HepG2 (cell line): Measurements from ENCODE around the gene HMMR. TPM values are rescaled to one million over a fixed set of nuclear protein-coding genes. Genes with fewer than 3 reads are reported as not detected.

ENCODE experiments used
- CENPT ChIP-seq: sonication (generic); formaldehyde crosslinking; IDR thresholded peaks from 2 replicates; pipeline ENCODE4 v1.8.0; 2022; ENCODE audit warnings: low read depth, mild to moderate bottlenecking, moderate library complexity, missing genetic modification reagents
- MEIS2 ChIP-seq: sonication (generic); formaldehyde crosslinking; IDR thresholded peaks from 2 replicates; pipeline ENCODE4 v1.9.0; 2021; ENCODE audit warnings: mild to moderate bottlenecking, missing genetic modification reagents
- MIER3 ChIP-seq: IDR thresholded peaks from 2 replicates; pipeline ENCODE4 v1.6.1; 2016; ENCODE audit warnings: missing compliant biosample characterization, borderline replicate concordance
- TRIM24 ChIP-seq: sonication (generic); formaldehyde crosslinking; IDR thresholded peaks from 2 replicates; pipeline ENCODE4 v1.8.0; 2022; ENCODE audit warnings: mild to moderate bottlenecking, missing genetic modification reagents
- ZNF136 ChIP-seq: sonication (generic); formaldehyde crosslinking; IDR thresholded peaks from 2 replicates; pipeline ENCODE4 v1.8.1; 2022; ENCODE audit warnings: low read depth, mild to moderate bottlenecking, moderate library complexity, missing genetic modification reagents
- ZNF264 ChIP-seq: sonication (generic); formaldehyde crosslinking; IDR thresholded peaks from 2 replicates; pipeline ENCODE4 v1.4.0; 2020; ENCODE audit warnings: missing genetic modification reagents
- ZNF30 ChIP-seq: sonication (generic); formaldehyde crosslinking; IDR thresholded peaks from 2 replicates; pipeline ENCODE4 v1.5.0; 2020; ENCODE audit warnings: mild to moderate bottlenecking, missing genetic modification reagents
- ZNF484 ChIP-seq: sonication (generic); formaldehyde crosslinking; IDR thresholded peaks from 2 replicates; pipeline ENCODE4 v1.5.1; 2020; ENCODE audit warnings: mild to moderate bottlenecking, low read depth, missing genetic modification reagents, borderline replicate concordance
- ZNF75D ChIP-seq: sonication (generic); formaldehyde crosslinking; IDR thresholded peaks from 2 replicates; pipeline ENCODE4 v1.8.1; 2023; ENCODE audit warnings: missing genetic modification reagents, mild to moderate bottlenecking, borderline replicate concordance
- ZNF850 ChIP-seq: sonication (generic); formaldehyde crosslinking; conservative IDR thresholded peaks from 2 replicates; pipeline ENCODE4 v1.9.0; 2021; ENCODE audit warnings: mild to moderate bottlenecking, missing genetic modification reagents
- polyA plus RNA-seq, 8 experiments: library from polyadenylated mRNA; depleted of rRNA in 3 of 8; stranded (reverse) in 7 of 8; unstranded in 1 of 8; fragments of >200 nt; fragmentation: Illumina TruSeq in 4 of 8; extraction: Trizol in 4 of 8; gene quantifications; 2 replicates each; pipeline versions ENCODE4 v1.2.1 to v1.2.3, GENCODE V29; 2011 to 2016; ENCODE audit warnings: low read depth in 4 of 8, missing spikeins in 1 of 8, mixed read lengths in 1 of 8; ENCODE audit not compliant: insufficient read depth in 1 of 8
- total RNA-seq, 5 experiments: library from RNA; depleted of rRNA; stranded (reverse); fragments of >200 nt; fragmentation: Illumina TruSeq; extraction: Trizol; gene quantifications; 2 replicates each; pipeline ENCODE4 v1.2.3, GENCODE V29; 2016; ENCODE audit warnings: low read depth in 1 of 5
- TF ChIP-seq, protein P1 (sequence below): sonication (generic); formaldehyde crosslinking; IDR thresholded peaks from 2 replicates; pipeline ENCODE4 v1.4.0; 2020; ENCODE audit warnings: missing genetic modification reagents
- TF ChIP-seq, protein P2 (sequence below): sonication (generic); formaldehyde crosslinking; conservative IDR thresholded peaks from 2 replicates; pipeline ENCODE4 v1.4.0; 2020; ENCODE audit warnings: missing genetic modification reagents
- TF ChIP-seq, protein P3 (sequence below): fragments of 450-650 bp; IDR thresholded peaks from 2 replicates; pipeline ENCODE4 v1.6.1; 2016
- TF ChIP-seq, protein P4 (sequence below): sonication (generic); formaldehyde crosslinking; conservative IDR thresholded peaks from 2 replicates; pipeline ENCODE4 v1.5.0; 2020; ENCODE audit warnings: missing genetic modification reagents
- TF ChIP-seq, protein P5 (sequence below): sonication (generic); formaldehyde crosslinking; IDR thresholded peaks from 2 replicates; pipeline ENCODE4 v1.8.1; 2023; ENCODE audit warnings: mild to moderate bottlenecking, missing genetic modification reagents
- TF ChIP-seq, protein P6 (sequence below): sonication (generic); formaldehyde crosslinking; IDR thresholded peaks from 2 replicates; pipeline ENCODE4 v1.5.1; 2020; ENCODE audit warnings: mild to moderate bottlenecking, moderate library complexity, missing genetic modification reagents

Gene HMMR
- total and polyA plus RNA-seq, 2 of the 13 experiments (the other 11 are each of a cell fraction or from before 2014, with no cell fraction given), result 8.5 to 48.3 TPM

DNA sequence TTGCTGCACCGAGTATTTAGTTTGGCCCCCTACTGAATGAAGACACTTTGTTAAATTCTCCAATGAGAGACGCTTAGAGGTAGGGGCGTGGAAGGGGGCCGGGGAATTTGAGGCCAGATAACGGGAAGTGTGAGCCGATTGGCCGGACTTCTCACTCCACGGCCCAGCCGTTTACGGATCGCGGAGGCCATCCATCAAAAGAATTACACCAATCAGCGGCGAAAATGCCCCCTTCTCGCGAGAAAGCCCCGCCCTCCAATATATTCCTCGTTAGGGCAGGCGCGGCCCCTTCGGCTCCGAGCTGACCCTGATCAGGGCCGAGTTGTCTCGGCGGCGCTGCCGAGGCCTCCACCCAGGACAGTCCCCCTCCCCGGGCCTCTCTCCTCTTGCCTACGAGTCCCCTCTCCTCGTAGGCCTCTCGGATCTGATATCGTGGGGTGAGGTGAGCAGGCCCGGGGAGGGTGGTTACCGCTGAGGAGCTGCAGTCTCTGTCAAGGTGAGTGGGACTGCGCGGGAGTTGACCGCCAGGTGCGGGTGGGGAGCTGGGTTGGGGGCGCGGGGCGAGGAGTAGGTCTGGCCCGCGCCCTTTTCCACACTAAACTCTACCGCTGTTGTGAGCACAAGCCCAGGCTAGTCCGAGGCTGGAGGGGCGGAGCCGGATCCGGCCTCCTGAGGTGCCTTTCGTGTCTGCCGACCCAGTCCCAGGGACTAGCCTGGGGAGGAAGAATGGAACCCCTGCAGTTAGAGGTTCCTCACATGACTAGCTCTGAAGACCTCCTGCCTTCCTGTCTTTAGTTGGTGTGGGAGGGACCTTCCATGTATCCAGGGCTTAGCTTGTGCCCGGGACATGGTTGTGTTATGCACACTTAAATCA, 22.9 kb upstream of the HMMR start, which contains the start of gene CCNG1 (continued):
- TF ChIP-seq ZNF264 (peak; percentile 20; the same call in 1 of the 2 replicates), CENPT (CRISPR knock-in tag) (no peak), MIER3 (no peak; the same call in 1 of the 2 replicates), ZNF75D (CRISPR knock-in tag) (no peak), MEIS2 (CRISPR knock-in tag) (no peak; the same call in 1 of the 2 replicates), ZNF850 (CRISPR knock-in tag) (no peak), ZNF136 (CRISPR knock-in tag) (no peak), TRIM24 (CRISPR knock-in tag) (no peak), ZNF30 (CRISPR knock-in tag) (no peak), ZNF484 (CRISPR knock-in tag) (no peak)
- TF ChIP-seq, protein P1, sequence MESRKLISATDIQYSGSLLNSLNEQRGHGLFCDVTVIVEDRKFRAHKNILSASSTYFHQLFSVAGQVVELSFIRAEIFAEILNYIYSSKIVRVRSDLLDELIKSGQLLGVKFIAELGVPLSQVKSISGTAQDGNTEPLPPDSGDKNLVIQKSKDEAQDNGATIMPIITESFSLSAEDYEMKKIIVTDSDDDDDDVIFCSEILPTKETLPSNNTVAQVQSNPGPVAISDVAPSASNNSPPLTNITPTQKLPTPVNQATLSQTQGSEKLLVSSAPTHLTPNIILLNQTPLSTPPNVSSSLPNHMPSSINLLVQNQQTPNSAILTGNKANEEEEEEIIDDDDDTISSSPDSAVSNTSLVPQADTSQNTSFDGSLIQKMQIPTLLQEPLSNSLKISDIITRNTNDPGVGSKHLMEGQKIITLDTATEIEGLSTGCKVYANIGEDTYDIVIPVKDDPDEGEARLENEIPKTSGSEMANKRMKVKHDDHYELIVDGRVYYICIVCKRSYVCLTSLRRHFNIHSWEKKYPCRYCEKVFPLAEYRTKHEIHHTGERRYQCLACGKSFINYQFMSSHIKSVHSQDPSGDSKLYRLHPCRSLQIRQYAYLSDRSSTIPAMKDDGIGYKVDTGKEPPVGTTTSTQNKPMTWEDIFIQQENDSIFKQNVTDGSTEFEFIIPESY (CRISPR knock-in tag), result no peak
- TF ChIP-seq, protein P2, sequence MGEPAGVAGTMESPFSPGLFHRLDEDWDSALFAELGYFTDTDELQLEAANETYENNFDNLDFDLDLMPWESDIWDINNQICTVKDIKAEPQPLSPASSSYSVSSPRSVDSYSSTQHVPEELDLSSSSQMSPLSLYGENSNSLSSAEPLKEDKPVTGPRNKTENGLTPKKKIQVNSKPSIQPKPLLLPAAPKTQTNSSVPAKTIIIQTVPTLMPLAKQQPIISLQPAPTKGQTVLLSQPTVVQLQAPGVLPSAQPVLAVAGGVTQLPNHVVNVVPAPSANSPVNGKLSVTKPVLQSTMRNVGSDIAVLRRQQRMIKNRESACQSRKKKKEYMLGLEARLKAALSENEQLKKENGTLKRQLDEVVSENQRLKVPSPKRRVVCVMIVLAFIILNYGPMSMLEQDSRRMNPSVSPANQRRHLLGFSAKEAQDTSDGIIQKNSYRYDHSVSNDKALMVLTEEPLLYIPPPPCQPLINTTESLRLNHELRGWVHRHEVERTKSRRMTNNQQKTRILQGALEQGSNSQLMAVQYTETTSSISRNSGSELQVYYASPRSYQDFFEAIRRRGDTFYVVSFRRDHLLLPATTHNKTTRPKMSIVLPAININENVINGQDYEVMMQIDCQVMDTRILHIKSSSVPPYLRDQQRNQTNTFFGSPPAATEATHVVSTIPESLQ, result no peak
- TF ChIP-seq, protein P3, sequence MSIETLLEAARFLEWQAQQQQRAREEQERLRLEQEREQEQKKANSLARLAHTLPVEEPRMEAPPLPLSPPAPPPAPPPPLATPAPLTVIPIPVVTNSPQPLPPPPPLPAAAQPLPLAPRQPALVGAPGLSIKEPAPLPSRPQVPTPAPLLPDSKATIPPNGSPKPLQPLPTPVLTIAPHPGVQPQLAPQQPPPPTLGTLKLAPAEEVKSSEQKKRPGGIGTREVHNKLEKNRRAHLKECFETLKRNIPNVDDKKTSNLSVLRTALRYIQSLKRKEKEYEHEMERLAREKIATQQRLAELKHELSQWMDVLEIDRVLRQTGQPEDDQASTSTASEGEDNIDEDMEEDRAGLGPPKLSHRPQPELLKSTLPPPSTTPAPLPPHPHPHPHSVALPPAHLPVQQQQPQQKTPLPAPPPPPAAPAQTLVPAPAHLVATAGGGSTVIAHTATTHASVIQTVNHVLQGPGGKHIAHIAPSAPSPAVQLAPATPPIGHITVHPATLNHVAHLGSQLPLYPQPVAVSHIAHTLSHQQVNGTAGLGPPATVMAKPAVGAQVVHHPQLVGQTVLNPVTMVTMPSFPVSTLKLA, result no peak
- TF ChIP-seq, protein P4, sequence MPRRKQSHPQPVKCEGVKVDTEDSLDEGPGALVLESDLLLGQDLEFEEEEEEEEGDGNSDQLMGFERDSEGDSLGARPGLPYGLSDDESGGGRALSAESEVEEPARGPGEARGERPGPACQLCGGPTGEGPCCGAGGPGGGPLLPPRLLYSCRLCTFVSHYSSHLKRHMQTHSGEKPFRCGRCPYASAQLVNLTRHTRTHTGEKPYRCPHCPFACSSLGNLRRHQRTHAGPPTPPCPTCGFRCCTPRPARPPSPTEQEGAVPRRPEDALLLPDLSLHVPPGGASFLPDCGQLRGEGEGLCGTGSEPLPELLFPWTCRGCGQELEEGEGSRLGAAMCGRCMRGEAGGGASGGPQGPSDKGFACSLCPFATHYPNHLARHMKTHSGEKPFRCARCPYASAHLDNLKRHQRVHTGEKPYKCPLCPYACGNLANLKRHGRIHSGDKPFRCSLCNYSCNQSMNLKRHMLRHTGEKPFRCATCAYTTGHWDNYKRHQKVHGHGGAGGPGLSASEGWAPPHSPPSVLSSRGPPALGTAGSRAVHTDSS, result no peak
- TF ChIP-seq, protein P5, sequence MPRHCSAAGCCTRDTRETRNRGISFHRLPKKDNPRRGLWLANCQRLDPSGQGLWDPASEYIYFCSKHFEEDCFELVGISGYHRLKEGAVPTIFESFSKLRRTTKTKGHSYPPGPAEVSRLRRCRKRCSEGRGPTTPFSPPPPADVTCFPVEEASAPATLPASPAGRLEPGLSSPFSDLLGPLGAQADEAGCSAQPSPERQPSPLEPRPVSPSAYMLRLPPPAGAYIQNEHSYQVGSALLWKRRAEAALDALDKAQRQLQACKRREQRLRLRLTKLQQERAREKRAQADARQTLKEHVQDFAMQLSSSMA, result peak; percentile 82; the same call in 1 of the 2 replicates
- TF ChIP-seq, protein P6, sequence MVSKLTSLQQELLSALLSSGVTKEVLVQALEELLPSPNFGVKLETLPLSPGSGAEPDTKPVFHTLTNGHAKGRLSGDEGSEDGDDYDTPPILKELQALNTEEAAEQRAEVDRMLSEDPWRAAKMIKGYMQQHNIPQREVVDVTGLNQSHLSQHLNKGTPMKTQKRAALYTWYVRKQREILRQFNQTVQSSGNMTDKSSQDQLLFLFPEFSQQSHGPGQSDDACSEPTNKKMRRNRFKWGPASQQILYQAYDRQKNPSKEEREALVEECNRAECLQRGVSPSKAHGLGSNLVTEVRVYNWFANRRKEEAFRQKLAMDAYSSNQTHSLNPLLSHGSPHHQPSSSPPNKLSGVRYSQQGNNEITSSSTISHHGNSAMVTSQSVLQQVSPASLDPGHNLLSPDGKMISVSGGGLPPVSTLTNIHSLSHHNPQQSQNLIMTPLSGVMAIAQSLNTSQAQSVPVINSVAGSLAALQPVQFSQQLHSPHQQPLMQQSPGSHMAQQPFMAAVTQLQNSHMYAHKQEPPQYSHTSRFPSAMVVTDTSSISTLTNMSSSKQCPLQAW (CRISPR knock-in tag), result peak; percentile 47; the same call in 1 of the 2 replicates
